Progenitor cell of endocrine pancreas (in vitro differentiated cells): Measurements from ENCODE around the gene ACTN3. TPM values are rescaled to one million over a fixed set of nuclear protein-coding genes. Genes with fewer than 3 reads are reported as not detected.

ENCODE experiments used
- DNase-seq: peaks from one replicate; pipeline ENCODE4 v3.0.0; 2021; ENCODE audit warnings: low spot score; ENCODE audit not compliant: unreplicated experiment
- H3K27ac Mint-ChIP-seq: 2 replicates; pipeline ENCODE4 v1.8.0; 2021; ENCODE audit warnings: mild to moderate bottlenecking, moderate library complexity, mixed read lengths
- H3K27me3 Mint-ChIP-seq: 2 replicates; pipeline ENCODE4 v1.8.0; 2021; ENCODE audit warnings: mixed read lengths
- H3K36me3 Mint-ChIP-seq: 2 replicates; pipeline ENCODE4 v1.8.0; 2022; ENCODE audit warnings: mixed read lengths; ENCODE audit not compliant: insufficient read depth
- H3K4me1 Mint-ChIP-seq: 2 replicates; pipeline ENCODE4 v1.8.0; 2021; ENCODE audit warnings: low read depth, mixed read lengths
- H3K4me3 Mint-ChIP-seq: 2 replicates; pipeline ENCODE4 v1.8.0; 2021; ENCODE audit warnings: low read depth, mild to moderate bottlenecking, moderate library complexity, mixed read lengths
- H3K9me3 Mint-ChIP-seq: 2 replicates; pipeline ENCODE4 v1.8.0; 2021; ENCODE audit warnings: low read depth, mixed read lengths
- total RNA-seq: library from RNA; stranded (reverse); gene quantifications from 2 replicates; pipeline ENCODE4 v1.2.1, GENCODE V29; 2021
- TF ChIP-seq, protein P1 (sequence below): fragments of 200-600 bp; sonication (generic); IDR thresholded peaks from one replicate; pipeline ENCODE4 v1.5.0; 2021; ENCODE audit warnings: antibody characterized with exemption, mild to moderate bottlenecking; ENCODE audit not compliant: unreplicated experiment

Gene ACTN3
- total RNA-seq, 1 donor from 2014 or later = 0.43 TPM

DNA sequence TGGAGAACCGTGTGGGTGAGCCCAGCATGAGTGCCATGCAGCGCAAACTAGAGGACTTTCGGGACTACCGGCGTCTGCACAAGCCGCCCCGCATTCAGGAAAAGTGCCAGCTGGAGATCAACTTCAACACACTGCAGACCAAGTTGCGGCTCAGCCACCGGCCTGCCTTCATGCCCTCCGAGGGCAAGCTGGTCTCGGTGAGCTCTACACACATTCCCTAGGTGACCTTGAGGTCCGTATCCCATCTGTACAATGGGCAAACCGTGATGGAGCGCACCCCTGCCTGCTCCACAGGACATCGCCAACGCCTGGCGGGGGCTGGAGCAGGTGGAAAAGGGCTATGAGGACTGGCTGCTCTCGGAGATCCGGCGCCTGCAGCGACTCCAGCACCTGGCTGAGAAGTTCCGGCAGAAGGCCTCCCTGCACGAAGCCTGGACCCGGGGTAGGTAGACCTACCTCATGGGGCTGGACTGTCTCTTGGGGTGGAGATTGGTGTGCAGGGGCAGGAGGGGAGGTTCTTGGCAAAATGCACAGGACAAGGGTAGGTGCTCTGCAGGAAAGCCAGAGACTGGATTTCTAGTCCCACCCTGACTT lies 11.1 kb downstream of the ACTN3 start:
- Mint-ChIP-seq H3K9me3 (no peaks in the 10 kb centered on the region), H3K4me3 (no peak overlapping the region), H3K4me1 (no peaks in the 10 kb centered on the region), H3K36me3 (no peaks in the 10 kb centered on the region), H3K27me3 (peaks cover 3% of the 10 kb centered on the region), H3K27ac (no peak overlapping the region)
- TF ChIP-seq, protein P1, sequence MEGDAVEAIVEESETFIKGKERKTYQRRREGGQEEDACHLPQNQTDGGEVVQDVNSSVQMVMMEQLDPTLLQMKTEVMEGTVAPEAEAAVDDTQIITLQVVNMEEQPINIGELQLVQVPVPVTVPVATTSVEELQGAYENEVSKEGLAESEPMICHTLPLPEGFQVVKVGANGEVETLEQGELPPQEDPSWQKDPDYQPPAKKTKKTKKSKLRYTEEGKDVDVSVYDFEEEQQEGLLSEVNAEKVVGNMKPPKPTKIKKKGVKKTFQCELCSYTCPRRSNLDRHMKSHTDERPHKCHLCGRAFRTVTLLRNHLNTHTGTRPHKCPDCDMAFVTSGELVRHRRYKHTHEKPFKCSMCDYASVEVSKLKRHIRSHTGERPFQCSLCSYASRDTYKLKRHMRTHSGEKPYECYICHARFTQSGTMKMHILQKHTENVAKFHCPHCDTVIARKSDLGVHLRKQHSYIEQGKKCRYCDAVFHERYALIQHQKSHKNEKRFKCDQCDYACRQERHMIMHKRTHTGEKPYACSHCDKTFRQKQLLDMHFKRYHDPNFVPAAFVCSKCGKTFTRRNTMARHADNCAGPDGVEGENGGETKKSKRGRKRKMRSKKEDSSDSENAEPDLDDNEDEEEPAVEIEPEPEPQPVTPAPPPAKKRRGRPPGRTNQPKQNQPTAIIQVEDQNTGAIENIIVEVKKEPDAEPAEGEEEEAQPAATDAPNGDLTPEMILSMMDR = no peak
- DNase-seq = no peak

- H3K27me3 Mint-ChIP-seq = peaks cover 3% of the 10 kb centered on the region
- DNase-seq = no peak
- TF ChIP-seq, protein P1 = no peak
- no peaks in the 10 kb centered on the region for H3K9me3 Mint-ChIP-seq
- H3K36me3 Mint-ChIP-seq = no peaks in the 10 kb centered on the region
- no peak overlapping the region for H3K4me3 Mint-ChIP-seq
- H3K27ac Mint-ChIP-seq = no peak overlapping the region
- no peaks in the 10 kb centered on the region for H3K4me1 Mint-ChIP-seq
Measured at GRCh38 chr11:66559142-66559865, 12.6 kb downstream of the ACTN3 start.

- Mint-ChIP-seq H3K9me3 (no peaks in the 10 kb centered on the region), H3K27ac (no peak overlapping the region), H3K27me3 (peaks cover 3% of the 10 kb centered on the region), H3K4me3 (no peak overlapping the region), H3K36me3 (no peaks in the 10 kb centered on the region), H3K4me1 (no peaks in the 10 kb centered on the region)
- no peak for DNase-seq
- TF ChIP-seq, protein P1 = no peak
Measured at GRCh38 chr11:66559866-66560676, 13.4 kb downstream of the ACTN3 start.

DNA sequence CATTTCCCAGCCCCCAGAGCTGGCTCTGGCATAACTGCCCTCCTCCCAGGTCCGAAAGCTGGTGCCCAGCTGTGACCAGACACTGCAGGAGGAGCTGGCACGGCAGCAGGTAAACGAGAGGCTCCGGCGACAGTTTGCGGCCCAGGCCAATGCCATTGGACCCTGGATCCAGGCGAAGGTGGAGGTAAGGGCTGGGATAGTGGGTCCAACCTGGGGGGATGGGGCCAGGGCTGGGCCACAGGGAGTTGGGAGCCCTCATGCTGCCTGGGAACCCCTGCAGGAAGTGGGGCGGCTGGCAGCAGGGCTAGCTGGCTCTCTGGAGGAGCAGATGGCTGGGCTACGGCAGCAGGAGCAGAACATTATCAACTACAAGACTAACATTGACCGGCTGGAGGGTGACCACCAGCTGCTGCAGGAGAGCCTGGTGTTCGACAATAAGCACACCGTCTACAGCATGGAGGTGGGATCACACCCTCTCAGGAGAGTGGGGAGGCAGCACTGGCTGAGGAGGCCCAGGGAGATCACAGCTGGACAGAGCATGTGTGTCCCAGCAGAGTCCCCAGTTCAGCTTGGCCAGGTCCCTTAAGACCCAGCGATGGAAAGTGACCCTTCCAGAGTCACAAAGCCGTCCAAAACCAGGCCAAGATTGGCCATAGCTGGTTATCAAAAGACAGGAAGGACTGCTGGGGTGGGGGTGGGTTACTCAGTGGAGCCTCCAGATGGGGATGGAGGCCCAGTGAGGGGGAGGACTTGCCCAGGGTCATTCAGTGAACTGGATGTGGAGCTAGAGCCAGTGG lies 14.7 kb downstream of the ACTN3 start:
- Mint-ChIP-seq H3K27ac (peak overlapping the region; percentile 6), H3K27me3 (peaks cover 3% of the 10 kb centered on the region), H3K9me3 (no peaks in the 10 kb centered on the region), H3K36me3 (no peaks in the 10 kb centered on the region), H3K4me1 (no peaks in the 10 kb centered on the region), H3K4me3 (no peak overlapping the region)
- DNase-seq = no peak
- TF ChIP-seq, protein P1 = no peak

DNA sequence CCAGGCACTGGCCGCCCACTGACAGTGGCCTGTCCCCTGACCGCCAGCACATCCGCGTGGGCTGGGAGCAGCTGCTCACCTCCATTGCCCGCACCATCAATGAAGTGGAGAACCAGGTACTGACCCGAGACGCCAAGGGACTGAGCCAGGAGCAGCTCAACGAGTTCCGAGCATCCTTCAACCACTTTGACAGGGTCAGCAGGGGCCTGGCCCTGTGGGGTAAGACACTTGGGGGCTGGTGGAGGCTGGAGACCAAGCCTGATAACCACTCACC lies 15.2 kb downstream of the ACTN3 start:
- no peaks in the 10 kb centered on the region for H3K4me1 Mint-ChIP-seq
- H3K9me3 Mint-ChIP-seq = no peaks in the 10 kb centered on the region
- no peak overlapping the region for H3K27ac Mint-ChIP-seq
- no peaks in the 10 kb centered on the region for H3K36me3 Mint-ChIP-seq
- H3K27me3 Mint-ChIP-seq = peaks cover 3% of the 10 kb centered on the region
- DNase-seq = no peak
- TF ChIP-seq, protein P1 = no peak
- no peak overlapping the region for H3K4me3 Mint-ChIP-seq
